Caco-2 (cell line): ENCODE data around the gene NABP1. TPM values are rescaled to one million over a fixed set of nuclear protein-coding genes. Genes with fewer than 3 reads are reported as not detected.

Experiments used
- BruUV-seq: library from RNA; stranded (reverse); fragments of 400-500 nt; replicated peaks from 2 replicates; lab custom pipeline; 2021; lab: Mats Ljungman, UMichigan
- CTCF ChIA-PET: fragments of 300-600 bp; sonication (Branson Sonifier 250); formaldehyde crosslinking; loops from one replicate; lab custom pipeline; 2022; ENCODE audit warnings: antibody characterized with exemption; lab: Charles Lee
- POLR2A ChIA-PET: fragments of 300-600 bp; sonication (Branson Sonifier 250); formaldehyde crosslinking; loops from one replicate; lab custom pipeline; 2022; ENCODE audit warnings: antibody characterized with exemption; lab: Charles Lee
- DNase-seq, 2 experiments: peaks; one replicate each; pipeline versions ENCODE4 v3.0.0 to v3.0.0-alpha.2; 2020 to 2022
- H3K27me3 ChIP-seq: replicated peaks from 2 replicates; pipeline ENCODE4 v1.6.0; 2011; ENCODE audit warnings: low read length; ENCODE audit not compliant: control insufficient read depth, insufficient read depth
- H3K36me3 ChIP-seq: 2 replicates; pipeline ENCODE4 v1.5.1; 2011; ENCODE audit warnings: low read length; ENCODE audit not compliant: control insufficient read depth, insufficient read depth
- H3K4me1 ChIP-seq: fragments of 250-450 bp; sonication (Bioruptor Pico); 2 replicates; pipeline ENCODE4 v1.5.1; 2020; ENCODE audit warnings: mild to moderate bottlenecking
- H3K4me3 ChIP-seq: 2 replicates; pipeline ENCODE4 v1.5.1; 2011; ENCODE audit warnings: low read depth, mild to moderate bottlenecking, control low read depth, low read length
- H3K9me3 ChIP-seq: fragments of 250-450 bp; sonication (Bioruptor Pico); 2 replicates; pipeline ENCODE4 v1.5.1; 2020; ENCODE audit warnings: mild to moderate bottlenecking, moderate library complexity
- H3K27ac Mint-ChIP-seq: one replicate; pipeline ENCODE4 v1.8.0; 2022; ENCODE audit warnings: mixed read lengths; ENCODE audit not compliant: unreplicated experiment
- H3K27me3 Mint-ChIP-seq: one replicate; pipeline ENCODE4 v1.8.0; 2022; ENCODE audit warnings: mixed read lengths; ENCODE audit not compliant: insufficient read depth, unreplicated experiment
- H3K36me3 Mint-ChIP-seq: one replicate; pipeline ENCODE4 v1.8.0; 2022; ENCODE audit warnings: mild to moderate bottlenecking, mixed read lengths; ENCODE audit not compliant: insufficient read depth, unreplicated experiment
- H3K4me1 Mint-ChIP-seq: one replicate; pipeline ENCODE4 v1.8.0; 2022; ENCODE audit warnings: low read depth, mixed read lengths; ENCODE audit not compliant: unreplicated experiment
- H3K4me3 Mint-ChIP-seq: one replicate; pipeline ENCODE4 v1.8.0; 2022; ENCODE audit warnings: mild to moderate bottlenecking, moderate library complexity, mixed read lengths; ENCODE audit not compliant: unreplicated experiment
- H3K9me3 Mint-ChIP-seq: one replicate; pipeline ENCODE4 v1.8.0; 2022; ENCODE audit warnings: mixed read lengths; ENCODE audit not compliant: unreplicated experiment
- CTCF ChIP-seq, 2 experiments: fragments of 200-600 bp in 1 of 2; IDR thresholded peaks; 1 replicate in 1 of 2; 2 replicates in 1 of 2; pipeline versions ENCODE4 v1.5.1 to v1.8.0; 2011 to 2022; ENCODE audit warnings: antibody characterized with exemption in 1 of 2, control low read depth in 1 of 2, inconsistent platforms in 1 of 2, low read depth in 1 of 2, low read length in 1 of 2, mild to moderate bottlenecking in 1 of 2, moderate library complexity in 1 of 2; ENCODE audit not compliant: insufficient read depth in 1 of 2, severe bottlenecking in 1 of 2, unreplicated experiment in 1 of 2
- intact Hi-C: fragments of 100-400 bp; cut with micrococcal nuclease; formaldehyde crosslinking; loops from one replicate; pipeline ENCODE4 v1.10.0; 2022; ENCODE audit not compliant: unreplicated experiment
- total RNA-seq: library from RNA; stranded (reverse); gene quantifications from 2 replicates; pipeline ENCODE4 v1.2.3, GENCODE V29; 2022

NABP1 gene
- total RNA-seq, 1 experiment from 2014 or later, result 89.8 TPM

- no peak for TF ChIP-seq CTCF (IDR thresholded peaks at IDR 0.05; ENCODE audit: insufficient read depth in 1 of 2, low read depth in 1 of 2, low read length in 1 of 2, severe bottlenecking in 1 of 2, unreplicated experiment in 1 of 2)
- peak overlapping the region; percentile 66 for H3K4me3 Mint-ChIP-seq
- POLR2A ChIA-PET, result interaction anchor here (1.3 to 3.4 kb wide), 2 partner anchors 40 to 44 kb away, joined by 3 to 74 read pairs; partner anchors contain the start of gene NABP1
- H3K4me3 ChIP-seq, result no peak overlapping the region
- no peaks in the 10 kb centered on the region for H3K27me3 Mint-ChIP-seq
- intact Hi-C loops, result no loop called here
- H3K9me3 ChIP-seq, result no peaks in the 10 kb centered on the region
- no peaks in the 10 kb centered on the region for H3K36me3 ChIP-seq
- no peaks in the 10 kb centered on the region for H3K27me3 ChIP-seq
- peak overlapping the region; percentile 89 for H3K27ac Mint-ChIP-seq
- H3K36me3 Mint-ChIP-seq, result peaks cover 7% of the 10 kb centered on the region
- H3K9me3 Mint-ChIP-seq, result no peaks in the 10 kb centered on the region
- no peak for DNase-seq
- CTCF ChIA-PET, result no interaction called here
- BruUV-seq, result no TSS peak
- H3K4me1 ChIP-seq, result peaks cover 50% of the 10 kb centered on the region
- H3K4me1 Mint-ChIP-seq, result peaks cover 49% of the 10 kb centered on the region
These were observed 41.4 kb upstream of the NABP1 start for GRCh38 chr2:191636586-191636985.

GRCh38 chr2:191637182-191638078 lies 40.5 kb upstream of the NABP1 start:
- peak overlapping the region; percentile 66 for H3K4me3 Mint-ChIP-seq
- intact Hi-C loops, result loop anchor here (1.0 kb wide), 7 partner anchors 14 to 71 kb away; partner anchors contain the start of gene NABP1

More at GRCh38 chr2:191637182-191638078, 40.5 kb upstream of the NABP1 start:
- Mint-ChIP-seq H3K4me1 (peaks cover 57% of the 10 kb centered on the region), H3K27ac (peak overlapping the region; percentile 89), H3K36me3 (peaks cover 7% of the 10 kb centered on the region), H3K27me3 (no peaks in the 10 kb centered on the region), H3K9me3 (no peaks in the 10 kb centered on the region)
- CTCF ChIA-PET, result interaction anchor here (0.7 to 1.8 kb wide), 7 partner anchors 40 to 71 kb away, joined by 3 to 20 read pairs (median 3); partner anchors contain the start of gene NABP1
- TF ChIP-seq CTCF (IDR thresholded peaks at IDR 0.05; ENCODE audit: insufficient read depth in 1 of 2, low read depth in 1 of 2, low read length in 1 of 2, severe bottlenecking in 1 of 2, unreplicated experiment in 1 of 2), result no peak
- Histone ChIP-seq H3K36me3 (no peaks in the 10 kb centered on the region), H3K4me3 (no peak overlapping the region), H3K27me3 (no peaks in the 10 kb centered on the region), H3K9me3 (no peaks in the 10 kb centered on the region), H3K4me1 (peaks cover 58% of the 10 kb centered on the region)
- TSS peak; percentile 69 for BruUV-seq
- DNase-seq, result peak in 1 of 2 experiments; percentile 66
- POLR2A ChIA-PET, result interaction anchor here (0.5 to 3.4 kb wide), 9 partner anchors 11 to 71 kb away, joined by 3 to 74 read pairs (median 5); partner anchors contain the start of gene NABP1
